Stimulated activated naive CD8-positive, alpha-beta T cell treated with anti-CD3 and anti-CD28 coated beads, Interleukin-15, Interleukin-2, amounts not matched to agents 100 ng/mL and 50 ng/mL, for 24 hours (primary cell): ENCODE results near the gene KMT5B.

Experiments used
- H3K27ac Mint-ChIP-seq: one replicate; pipeline ENCODE4 v1.8.0; 2021; ENCODE audit warnings: mild to moderate bottlenecking, mixed read lengths
- H3K27me3 Mint-ChIP-seq: one replicate; pipeline ENCODE4 v1.8.0; 2021; ENCODE audit warnings: mixed read lengths
- H3K36me3 Mint-ChIP-seq: one replicate; pipeline ENCODE4 v1.8.0; 2021; ENCODE audit warnings: low read depth, mixed read lengths
- H3K4me1 Mint-ChIP-seq: one replicate; pipeline ENCODE4 v1.8.0; 2021; ENCODE audit warnings: low read depth, mixed read lengths
- H3K4me3 Mint-ChIP-seq: one replicate; pipeline ENCODE4 v1.8.0; 2021; ENCODE audit warnings: mild to moderate bottlenecking, mixed read lengths
- H3K9me3 Mint-ChIP-seq: one replicate; pipeline ENCODE4 v1.8.0; 2021; ENCODE audit warnings: mixed read lengths

KMT5B gene

DNA sequence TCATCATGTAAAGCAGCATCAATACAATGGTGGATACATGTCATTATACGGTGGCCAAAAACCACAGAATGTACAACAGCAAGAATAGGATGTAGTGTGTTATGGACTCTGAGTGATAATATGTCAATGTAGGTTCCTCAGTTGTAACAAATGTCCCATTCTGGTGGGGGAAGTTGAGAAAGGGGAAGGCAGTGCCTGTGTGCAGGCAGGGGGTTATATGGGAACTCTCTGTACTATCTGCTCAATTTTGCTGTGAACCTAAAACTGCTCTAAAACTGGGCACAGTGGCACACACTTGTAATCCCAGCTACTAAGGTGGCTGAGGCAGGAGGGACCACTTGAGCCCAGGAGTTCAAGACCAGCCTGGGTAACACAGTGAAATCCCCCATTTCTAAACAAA lies 97.8 kb downstream of the KMT5B start:
- Mint-ChIP-seq H3K27me3 (no peaks in the 10 kb centered on the region), H3K4me1 (peaks cover 18% of the 10 kb centered on the region), H3K4me3 (no peak overlapping the region), H3K36me3 (peaks cover 13% of the 10 kb centered on the region), H3K27ac (no peak overlapping the region), H3K9me3 (no peaks in the 10 kb centered on the region)

DNA sequence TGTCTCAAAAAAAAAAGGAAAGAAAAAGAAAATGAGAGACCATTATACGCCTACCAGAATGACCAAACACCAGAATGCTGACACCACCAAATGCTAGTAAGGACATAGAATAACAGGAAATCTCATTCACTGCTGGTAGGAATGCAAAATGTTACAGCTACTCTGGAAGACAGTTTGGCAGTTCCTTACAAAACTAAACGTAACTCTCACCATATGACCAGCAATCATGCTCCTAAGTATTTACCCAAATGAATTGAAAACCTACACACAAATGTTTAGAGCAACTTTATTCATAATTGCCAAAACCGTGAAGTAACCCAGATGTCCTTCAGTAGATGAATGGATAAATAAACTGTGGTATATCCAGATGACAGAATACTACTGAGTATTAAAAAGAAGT lies 99.1 kb downstream of the KMT5B start:
- H3K27ac Mint-ChIP-seq, result no peak overlapping the region
- H3K9me3 Mint-ChIP-seq, result no peaks in the 10 kb centered on the region
- H3K4me3 Mint-ChIP-seq, result no peak overlapping the region
- H3K36me3 Mint-ChIP-seq, result peaks cover 13% of the 10 kb centered on the region
- H3K4me1 Mint-ChIP-seq, result peaks cover 5% of the 10 kb centered on the region
- no peaks in the 10 kb centered on the region for H3K27me3 Mint-ChIP-seq

DNA sequence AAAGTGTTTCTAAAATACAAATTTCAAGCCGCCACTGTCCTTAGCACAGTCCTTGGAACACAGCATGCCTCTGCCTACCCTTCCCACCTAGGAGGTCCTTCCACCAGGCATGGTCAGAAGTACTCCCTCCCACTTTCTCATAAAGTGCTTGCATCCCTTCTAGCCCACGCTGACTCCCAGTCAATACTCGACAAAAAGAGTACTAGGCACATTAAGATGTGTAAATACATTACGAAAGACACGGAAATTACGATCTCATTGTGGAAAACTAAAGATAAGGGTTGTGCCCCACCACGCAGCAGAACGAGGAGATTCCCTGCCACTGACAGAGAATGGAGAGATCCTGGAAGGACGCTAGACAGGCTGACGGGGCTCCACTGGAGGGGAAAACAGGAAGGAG lies 105.4 kb downstream of the KMT5B start:
- no peak overlapping the region for H3K27ac Mint-ChIP-seq
- H3K36me3 Mint-ChIP-seq, result peaks cover 10% of the 10 kb centered on the region
- no peaks in the 10 kb centered on the region for H3K9me3 Mint-ChIP-seq
- no peaks in the 10 kb centered on the region for H3K4me1 Mint-ChIP-seq
- no peak overlapping the region for H3K4me3 Mint-ChIP-seq
- H3K27me3 Mint-ChIP-seq, result no peaks in the 10 kb centered on the region

DNA sequence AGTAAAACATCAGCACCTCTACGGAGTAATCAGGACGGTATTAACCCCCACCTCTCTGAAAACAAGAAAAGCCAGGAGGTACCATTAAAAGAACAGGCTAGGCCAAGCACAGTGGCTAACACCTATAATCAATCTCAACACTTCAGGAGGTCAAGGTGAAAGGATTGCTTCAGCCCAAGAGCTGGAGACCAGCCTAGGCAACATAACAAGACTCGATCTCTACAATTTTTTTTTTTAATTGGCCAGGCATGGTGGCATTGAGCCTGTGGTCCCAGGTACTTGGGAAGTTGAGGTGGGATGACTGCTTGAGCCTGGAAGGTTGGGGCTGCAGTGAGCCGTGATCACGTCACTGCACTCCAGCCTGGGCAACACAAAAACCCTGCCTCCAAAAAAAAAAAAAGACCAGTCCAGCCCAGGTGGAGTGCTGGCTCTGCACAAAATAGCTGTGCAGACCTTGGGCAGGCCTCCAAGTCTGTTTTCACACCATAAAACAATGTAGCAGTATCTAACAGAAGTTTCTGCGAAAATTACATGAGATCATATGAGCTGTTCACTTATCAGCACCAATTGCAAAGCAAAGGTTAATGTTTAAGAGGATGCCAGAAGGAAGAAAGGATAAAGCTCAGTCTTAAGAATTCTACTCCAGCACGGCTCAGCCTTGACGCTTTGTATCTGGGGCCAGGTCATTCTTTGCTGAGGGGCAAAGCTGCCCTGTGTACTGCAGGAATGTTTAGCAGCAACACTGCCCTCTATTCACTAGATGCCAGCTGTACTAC lies 106.7 kb downstream of the KMT5B start:
- Mint-ChIP-seq H3K4me1 (peaks cover 1% of the 10 kb centered on the region), H3K9me3 (no peaks in the 10 kb centered on the region), H3K36me3 (peaks cover 7% of the 10 kb centered on the region), H3K27ac (no peak overlapping the region), H3K27me3 (no peaks in the 10 kb centered on the region), H3K4me3 (no peak overlapping the region)
